Measurements from ENCODE around the gene DENND4C. TPM values are rescaled to one million over a fixed set of nuclear protein-coding genes. Genes with fewer than 3 reads are reported as not detected.

Gene DENND4C
- total RNA-seq, 2 experiments from 2014 or later = 17.4 to 18.5 TPM

GRCh38 chr9:19231126-19231903 lies 822 bp downstream of the DENND4C start:
- TF ChIP-seq, protein P1, sequence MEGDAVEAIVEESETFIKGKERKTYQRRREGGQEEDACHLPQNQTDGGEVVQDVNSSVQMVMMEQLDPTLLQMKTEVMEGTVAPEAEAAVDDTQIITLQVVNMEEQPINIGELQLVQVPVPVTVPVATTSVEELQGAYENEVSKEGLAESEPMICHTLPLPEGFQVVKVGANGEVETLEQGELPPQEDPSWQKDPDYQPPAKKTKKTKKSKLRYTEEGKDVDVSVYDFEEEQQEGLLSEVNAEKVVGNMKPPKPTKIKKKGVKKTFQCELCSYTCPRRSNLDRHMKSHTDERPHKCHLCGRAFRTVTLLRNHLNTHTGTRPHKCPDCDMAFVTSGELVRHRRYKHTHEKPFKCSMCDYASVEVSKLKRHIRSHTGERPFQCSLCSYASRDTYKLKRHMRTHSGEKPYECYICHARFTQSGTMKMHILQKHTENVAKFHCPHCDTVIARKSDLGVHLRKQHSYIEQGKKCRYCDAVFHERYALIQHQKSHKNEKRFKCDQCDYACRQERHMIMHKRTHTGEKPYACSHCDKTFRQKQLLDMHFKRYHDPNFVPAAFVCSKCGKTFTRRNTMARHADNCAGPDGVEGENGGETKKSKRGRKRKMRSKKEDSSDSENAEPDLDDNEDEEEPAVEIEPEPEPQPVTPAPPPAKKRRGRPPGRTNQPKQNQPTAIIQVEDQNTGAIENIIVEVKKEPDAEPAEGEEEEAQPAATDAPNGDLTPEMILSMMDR (IDR thresholded peaks at IDR 0.05) = no peak
- H3K4me1 Mint-ChIP-seq (ENCODE audit: low read depth) = peaks cover 20% of the 10 kb centered on the region
- H3K36me3 Mint-ChIP-seq (ENCODE audit: low read depth) = peaks cover 2% of the 10 kb centered on the region
- intact Hi-C loops (cut with micrococcal nuclease) = loop anchor here (5.0 kb wide), 2 partner anchors 49 to 146 kb away; no protein-coding TSS in a partner anchor
- H3K9me3 Mint-ChIP-seq = no peaks in the 10 kb centered on the region
- DNase-seq (peak; percentile 27), ATAC-seq (peak; percentile 11)
- H3K27ac Mint-ChIP-seq = no peak overlapping the region
- POLR2A ChIA-PET = interaction anchor here (1.0 to 2.3 kb wide), 10 partner anchors 9 to 149 kb away, joined by 3 to 8 read pairs (median 4); partner anchors contain the start of gene RPS6
- CTCF ChIA-PET = interaction anchor here (0.7 to 1.5 kb wide), 8 partner anchors 13 to 226 kb away, joined by 3 to 5 read pairs (median 3); no protein-coding TSS in a partner anchor
- H3K4me3 Mint-ChIP-seq = no peak overlapping the region
- no peaks in the 10 kb centered on the region for H3K27me3 Mint-ChIP-seq

GRCh38 chr9:19231904-19232822 lies 1.7 kb downstream of the DENND4C start:
- DNase-seq (no peak), ATAC-seq (no peak)
- no peaks in the 10 kb centered on the region for H3K9me3 Mint-ChIP-seq
- H3K27me3 Mint-ChIP-seq = no peaks in the 10 kb centered on the region
- TF ChIP-seq, protein P1 (IDR thresholded peaks at IDR 0.05) = no peak
- POLR2A ChIA-PET = interaction anchor here (1.0 to 2.3 kb wide), 10 partner anchors 8 to 148 kb away, joined by 3 to 9 read pairs (median 4); partner anchors contain the start of gene RPS6
- H3K4me3 Mint-ChIP-seq = no peak overlapping the region
- peaks cover 2% of the 10 kb centered on the region for H3K36me3 Mint-ChIP-seq (ENCODE audit: low read depth)
- intact Hi-C loops (cut with micrococcal nuclease) = loop anchor here (5.0 kb wide), 2 partner anchors 50 to 145 kb away; no protein-coding TSS in a partner anchor
- no peak overlapping the region for H3K27ac Mint-ChIP-seq
- H3K4me1 Mint-ChIP-seq (ENCODE audit: low read depth) = peaks cover 26% of the 10 kb centered on the region
- CTCF ChIA-PET = interaction anchor here (1.2 to 2.2 kb wide), 6 partner anchors 12 to 233 kb away, joined by 3 to 8 read pairs (median 4); no protein-coding TSS in a partner anchor

DNA sequence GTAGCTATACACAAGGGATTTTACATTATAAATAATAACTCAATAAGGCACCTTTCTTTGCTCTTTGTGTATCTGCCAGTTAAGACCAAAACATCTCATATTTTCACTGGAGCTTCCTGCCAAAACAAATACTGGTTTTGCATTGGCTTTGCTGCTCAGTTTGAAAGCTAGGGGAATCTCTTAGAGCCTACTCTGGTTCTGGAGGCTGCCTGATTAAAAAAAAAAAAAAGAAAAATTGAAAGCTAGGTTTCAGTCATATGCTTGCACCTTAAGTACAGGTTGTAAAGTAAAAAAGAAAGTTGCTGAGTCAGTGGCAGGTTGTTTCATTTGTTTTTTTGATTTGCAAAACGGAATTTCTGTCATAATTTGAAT lies 2.3 kb downstream of the DENND4C start:
- no peaks in the 10 kb centered on the region for H3K9me3 Mint-ChIP-seq

GRCh38 chr9:19233344-19233743 lies 2.9 kb downstream of the DENND4C start:
- peaks cover 2% of the 10 kb centered on the region for H3K36me3 Mint-ChIP-seq (ENCODE audit: low read depth)
- no peaks in the 10 kb centered on the region for H3K9me3 Mint-ChIP-seq
- intact Hi-C loops (cut with micrococcal nuclease) = loop anchor here (5.0 kb wide), 2 partner anchors 51 to 144 kb away; no protein-coding TSS in a partner anchor
- DNase-seq (no peak), ATAC-seq (no peak)
- CTCF ChIA-PET = interaction anchor here (0.6 to 2.2 kb wide), 6 partner anchors 11 to 232 kb away, joined by 3 to 8 read pairs (median 4); no protein-coding TSS in a partner anchor
- TF ChIP-seq, protein P1 (IDR thresholded peaks at IDR 0.05) = no peak
- H3K27ac Mint-ChIP-seq = no peak overlapping the region
- peaks cover 29% of the 10 kb centered on the region for H3K4me1 Mint-ChIP-seq (ENCODE audit: low read depth)
- POLR2A ChIA-PET = interaction anchor here (0.6 to 1.6 kb wide), 7 partner anchors 10 to 147 kb away, joined by 3 to 9 read pairs (median 4); partner anchors contain the start of gene RPS6
- H3K27me3 Mint-ChIP-seq = no peaks in the 10 kb centered on the region
- no peak overlapping the region for H3K4me3 Mint-ChIP-seq

More for the DNA sequence above, 2.3 kb downstream of the DENND4C start:
- no peak overlapping the region for H3K4me3 Mint-ChIP-seq
- CTCF ChIA-PET = interaction anchor here (1.0 to 2.2 kb wide), 6 partner anchors 12 to 233 kb away, joined by 3 to 8 read pairs (median 4); no protein-coding TSS in a partner anchor
- no peak for ATAC-seq
- no peak for DNase-seq
- POLR2A ChIA-PET = interaction anchor here (1.1 to 1.6 kb wide), 5 partner anchors 10 to 147 kb away, joined by 3 to 9 read pairs (median 4); partner anchors contain the start of gene RPS6
- intact Hi-C loops (cut with micrococcal nuclease) = loop anchor here (5.0 kb wide), 2 partner anchors 51 to 144 kb away; no protein-coding TSS in a partner anchor
- peaks cover 29% of the 10 kb centered on the region for H3K4me1 Mint-ChIP-seq (ENCODE audit: low read depth)
- TF ChIP-seq, protein P1 (IDR thresholded peaks at IDR 0.05) = no peak
- H3K27ac Mint-ChIP-seq = no peak overlapping the region
- H3K36me3 Mint-ChIP-seq (ENCODE audit: low read depth) = peaks cover 2% of the 10 kb centered on the region
- no peaks in the 10 kb centered on the region for H3K27me3 Mint-ChIP-seq
